Calu3 (cell line): ENCODE measurements around the gene FOXR1. TPM values are rescaled to one million over a fixed set of nuclear protein-coding genes. Genes with fewer than 3 reads are reported as not detected.

Experiments used
- Bru-seq: library from RNA; stranded (reverse); fragments of 400-500 nt; gene quantifications from one replicate; lab custom pipeline; 2021; lab: Mats Ljungman, UMichigan
- BruChase-seq, 2 experiments: library from RNA; stranded (reverse); fragments of 400-500 nt; gene quantifications; one replicate each; lab custom pipeline; 2021; lab: Mats Ljungman, UMichigan
- BruUV-seq: library from RNA; stranded (reverse); fragments of 400-500 nt; replicated peaks from 2 replicates; lab custom pipeline; 2021; lab: Mats Ljungman, UMichigan
- CTCF ChIA-PET: fragments of 300-600 bp; sonication (Branson Sonifier 250); formaldehyde crosslinking; loops from one replicate; lab custom pipeline; 2022; ENCODE audit warnings: antibody characterized with exemption; lab: Charles Lee
- DNase-seq: peaks from one replicate; pipeline ENCODE4 v3.0.0; 2022
- H3K27ac Mint-ChIP-seq: one replicate; pipeline ENCODE4 v1.8.0; 2022; ENCODE audit warnings: mixed read lengths; ENCODE audit not compliant: unreplicated experiment
- H3K27me3 Mint-ChIP-seq: one replicate; pipeline ENCODE4 v1.8.0; 2022; ENCODE audit warnings: mixed read lengths; ENCODE audit not compliant: unreplicated experiment
- H3K36me3 Mint-ChIP-seq: one replicate; pipeline ENCODE4 v1.8.0; 2022; ENCODE audit warnings: mild to moderate bottlenecking, moderate library complexity, mixed read lengths; ENCODE audit not compliant: insufficient read depth, unreplicated experiment
- H3K4me1 Mint-ChIP-seq: one replicate; pipeline ENCODE4 v1.8.0; 2022; ENCODE audit warnings: mild to moderate bottlenecking, low read depth, mixed read lengths; ENCODE audit not compliant: unreplicated experiment
- H3K4me3 Mint-ChIP-seq: one replicate; pipeline ENCODE4 v1.8.0; 2022; ENCODE audit warnings: mild to moderate bottlenecking, low read depth, moderate library complexity, mixed read lengths; ENCODE audit not compliant: unreplicated experiment
- H3K9me3 Mint-ChIP-seq: one replicate; pipeline ENCODE4 v1.8.0; 2022; ENCODE audit warnings: low read depth, mixed read lengths; ENCODE audit not compliant: unreplicated experiment
- intact Hi-C: fragments of 100-400 bp; cut with micrococcal nuclease; formaldehyde crosslinking; loops from one replicate; pipeline ENCODE4 v1.10.0; 2022; ENCODE audit not compliant: unreplicated experiment
- long read RNA-seq: library from polyadenylated mRNA; stranded (forward); transcript quantifications from one replicate; pipeline ENCODE4 v2.0.0, GENCODE V29; 2022
- total RNA-seq: library from RNA; stranded (reverse); gene quantifications from 2 replicates; pipeline ENCODE4 v1.2.3, GENCODE V29; 2022
- TF ChIP-seq, protein P1 (sequence below): fragments of 200-600 bp; IDR thresholded peaks from one replicate; pipeline ENCODE4 v1.8.0; 2022; ENCODE audit warnings: antibody characterized with exemption; ENCODE audit not compliant: unreplicated experiment

The FOXR1 gene, protein sequence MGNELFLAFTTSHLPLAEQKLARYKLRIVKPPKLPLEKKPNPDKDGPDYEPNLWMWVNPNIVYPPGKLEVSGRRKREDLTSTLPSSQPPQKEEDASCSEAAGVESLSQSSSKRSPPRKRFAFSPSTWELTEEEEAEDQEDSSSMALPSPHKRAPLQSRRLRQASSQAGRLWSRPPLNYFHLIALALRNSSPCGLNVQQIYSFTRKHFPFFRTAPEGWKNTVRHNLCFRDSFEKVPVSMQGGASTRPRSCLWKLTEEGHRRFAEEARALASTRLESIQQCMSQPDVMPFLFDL
- not detected in 2 replicates for total RNA-seq
- Bru-seq, nascent RNA, result not detected
- percentile 7 among the genes with signal in this experiment for BruChase-seq, experiment 1, labeled RNA remaining after a 6-hour chase
- BruChase-seq, experiment 2, labeled RNA remaining after a 2-hour chase, result not detected
- long read RNA-seq, result 0 reads

GRCh38 chr11:118971646-118972045 lies at the start of gene FOXR1:
FOXR1 (plus strand) TSS chr11:118971761; CDS start chr11:118971932, 171 bp downstream.
- intact Hi-C loops, result no loop called here
- Mint-ChIP-seq H3K4me3 (no peak within 1 kb of the TSS), H3K36me3 (no peaks in the 10 kb centered on the region), H3K4me1 (no peaks in the 10 kb centered on the region), H3K27ac (no peak within 1 kb of the TSS), H3K27me3 (peaks cover 26% of the 10 kb centered on the region), H3K9me3 (no peaks in the 10 kb centered on the region)
- no TSS peak for BruUV-seq
- CTCF ChIA-PET, result no interaction called here
- no peak for DNase-seq
- TF ChIP-seq, protein P1, sequence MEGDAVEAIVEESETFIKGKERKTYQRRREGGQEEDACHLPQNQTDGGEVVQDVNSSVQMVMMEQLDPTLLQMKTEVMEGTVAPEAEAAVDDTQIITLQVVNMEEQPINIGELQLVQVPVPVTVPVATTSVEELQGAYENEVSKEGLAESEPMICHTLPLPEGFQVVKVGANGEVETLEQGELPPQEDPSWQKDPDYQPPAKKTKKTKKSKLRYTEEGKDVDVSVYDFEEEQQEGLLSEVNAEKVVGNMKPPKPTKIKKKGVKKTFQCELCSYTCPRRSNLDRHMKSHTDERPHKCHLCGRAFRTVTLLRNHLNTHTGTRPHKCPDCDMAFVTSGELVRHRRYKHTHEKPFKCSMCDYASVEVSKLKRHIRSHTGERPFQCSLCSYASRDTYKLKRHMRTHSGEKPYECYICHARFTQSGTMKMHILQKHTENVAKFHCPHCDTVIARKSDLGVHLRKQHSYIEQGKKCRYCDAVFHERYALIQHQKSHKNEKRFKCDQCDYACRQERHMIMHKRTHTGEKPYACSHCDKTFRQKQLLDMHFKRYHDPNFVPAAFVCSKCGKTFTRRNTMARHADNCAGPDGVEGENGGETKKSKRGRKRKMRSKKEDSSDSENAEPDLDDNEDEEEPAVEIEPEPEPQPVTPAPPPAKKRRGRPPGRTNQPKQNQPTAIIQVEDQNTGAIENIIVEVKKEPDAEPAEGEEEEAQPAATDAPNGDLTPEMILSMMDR, result no peak

DNA sequence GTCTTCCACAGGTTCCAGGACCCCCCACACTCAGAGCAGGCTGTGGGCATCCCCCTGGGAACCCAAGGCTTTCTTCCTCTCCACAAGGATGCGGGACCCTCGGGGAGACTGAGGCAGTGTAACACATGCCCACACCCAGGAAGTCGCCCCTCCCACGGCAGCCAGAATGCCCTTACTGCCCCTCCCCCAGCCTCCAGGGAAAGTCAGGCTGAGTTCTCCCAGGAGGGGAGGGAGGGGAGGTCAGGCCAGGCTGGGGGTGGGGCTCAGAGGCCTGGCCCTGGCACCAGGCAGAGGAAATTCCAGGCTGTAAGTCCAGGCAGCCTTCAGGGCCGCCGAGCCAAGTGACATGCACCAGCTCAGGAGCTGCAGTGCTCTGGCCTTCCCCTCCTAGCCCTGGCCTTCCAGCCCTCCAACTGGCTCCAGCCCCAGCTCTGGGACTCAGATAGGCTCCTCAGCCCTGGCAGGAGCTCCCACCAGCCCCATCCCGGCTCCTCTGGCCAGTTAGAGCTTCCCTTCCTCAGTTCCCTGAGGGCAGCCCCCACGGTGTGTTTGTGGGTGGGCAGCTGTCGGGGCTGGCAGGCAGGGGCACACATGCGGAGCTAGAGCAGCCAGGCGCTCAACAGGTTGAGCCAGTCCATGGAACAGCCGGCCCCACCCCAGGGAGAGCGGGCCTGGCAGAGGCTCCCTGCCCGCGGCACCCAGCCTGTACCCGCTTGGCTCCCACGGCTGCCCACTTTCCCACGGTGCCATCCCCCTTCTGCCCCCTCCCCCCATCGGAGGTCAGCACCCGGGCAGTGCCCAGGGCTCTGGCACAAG lies 49.4 kb upstream of the FOXR1 start:
- H3K4me1 Mint-ChIP-seq, result peaks cover 56% of the 10 kb centered on the region
- intact Hi-C loops, result no loop called here
- peak overlapping the region; percentile 98 for H3K4me3 Mint-ChIP-seq
- CTCF ChIA-PET, result interaction anchor here (0.6 to 1.7 kb wide), 4 partner anchors 11 to 232 kb away, joined by 3 to 5 read pairs (median 4); no protein-coding TSS in a partner anchor
- H3K27me3 Mint-ChIP-seq, result no peaks in the 10 kb centered on the region
- no peaks in the 10 kb centered on the region for H3K9me3 Mint-ChIP-seq
- H3K36me3 Mint-ChIP-seq, result peaks cover 87% of the 10 kb centered on the region
- no TSS peak for BruUV-seq
- H3K27ac Mint-ChIP-seq, result peak overlapping the region; percentile 86
- peak; percentile 69 for DNase-seq
- TF ChIP-seq, protein P1, result no peak

GRCh38 chr11:118922745-118923627 lies 48.6 kb upstream of the FOXR1 start:
- Mint-ChIP-seq H3K36me3 (peaks cover 82% of the 10 kb centered on the region), H3K4me3 (peak overlapping the region; percentile 98), H3K27ac (peak overlapping the region; percentile 86), H3K9me3 (no peaks in the 10 kb centered on the region), H3K4me1 (peaks cover 56% of the 10 kb centered on the region), H3K27me3 (no peaks in the 10 kb centered on the region)
- no TSS peak for BruUV-seq
- intact Hi-C loops, result no loop called here
- no peak for DNase-seq
- TF ChIP-seq, protein P1, result no peak
- CTCF ChIA-PET, result interaction anchor here (0.6 to 2.1 kb wide), 5 partner anchors 11 to 233 kb away, joined by 3 to 5 read pairs (median 4); no protein-coding TSS in a partner anchor
